GM12878 (cell line): ENCODE data around the gene SLMAP. TPM values are rescaled to one million over a fixed set of nuclear protein-coding genes. Genes with fewer than 3 reads are reported as not detected.

Experiments
- ATAC-seq: fragments of 200-7000 bp; cut with Tn5 transposase; 3 replicates; pipeline ENCODE4 v1.9.1; 2020; ENCODE audit warnings: mild to moderate bottlenecking, moderate library complexity
- BruUV-seq: library from RNA; stranded (reverse); fragments of 400-500 nt; replicated peaks from 2 replicates; lab custom pipeline; 2021; lab: Mats Ljungman, UMichigan
- CTCF ChIA-PET: fragments of 300-600 bp; sonication (Branson Sonifier 250); formaldehyde crosslinking; extraction: SDS; loops from one replicate; lab custom pipeline; 2021; ENCODE audit warnings: inconsistent platforms; lab: Yijun Ruan, JAX
- POLR2A ChIA-PET: fragments of 350-600 bp; formaldehyde crosslinking; extraction: SDS; loops from one replicate; lab custom pipeline; 2021; ENCODE audit warnings: inconsistent platforms; lab: Charles Lee
- RAD21 ChIA-PET: fragments of 300-600 bp; sonication (Branson Sonifier 250); formaldehyde crosslinking; loops from one replicate; lab custom pipeline; 2023; ENCODE audit warnings: antibody characterized with exemption; ENCODE audit not compliant: unreplicated experiment; lab: Charles Lee
- SMC1A ChIA-PET: fragments of 300-600 bp; sonication (Branson Sonifier 250); formaldehyde crosslinking; loops from one replicate; lab custom pipeline; 2023; ENCODE audit not compliant: unreplicated experiment, uncharacterized antibody; lab: Charles Lee
- DNase-seq: peaks from one replicate; pipeline ENCODE4 v3.0.0-alpha.2; 2011; ENCODE audit warnings: low read depth, low spot score
- FAIRE-seq: peaks from 3 replicates; lab custom pipeline; 2011; peaks lifted over from hg19 to GRCh38; lab: Jason Lieb, UNC
- H2AFZ ChIP-seq: 2 replicates; pipeline ENCODE4 v1.6.0; 2011; ENCODE audit warnings: low read depth, low read length, control low read depth; ENCODE audit not compliant: control insufficient read depth
- H3K27ac ChIP-seq: 2 replicates; pipeline ENCODE4 v1.5.1; 2011; ENCODE audit warnings: control low read depth; ENCODE audit not compliant: control insufficient read depth, insufficient read depth
- H3K27me3 ChIP-seq, 2 experiments: replicated peaks in 1 of 2; 2 replicates each; pipeline versions ENCODE4 v1.6.0 to v1.6.1; 2011; ENCODE audit warnings: low read length in 1 of 2; ENCODE audit not compliant: control insufficient read depth in 2 of 2, insufficient read depth in 2 of 2
- H3K36me3 ChIP-seq, 2 experiments: 2 replicates each; pipeline ENCODE4 v1.5.1; 2011; ENCODE audit warnings: low read length in 1 of 2; ENCODE audit not compliant: control insufficient read depth in 2 of 2, insufficient read depth in 2 of 2
- H3K4me1 ChIP-seq: 2 replicates; pipeline ENCODE4 v1.6.1; 2011; ENCODE audit warnings: mild to moderate bottlenecking, low read length, moderate library complexity, mixed read lengths; ENCODE audit not compliant: control insufficient read depth, insufficient read depth
- H3K4me2 ChIP-seq: 2 replicates; pipeline ENCODE4 v1.6.0; 2011; ENCODE audit warnings: control low read depth; ENCODE audit not compliant: control insufficient read depth, insufficient read depth
- H3K4me3 ChIP-seq: fragments of 200-600 bp; sonication (generic); 2 replicates; pipeline ENCODE4 v1.5.1; 2016
- H3K79me2 ChIP-seq: 2 replicates; pipeline ENCODE4 v1.6.0; 2011; ENCODE audit warnings: low read length; ENCODE audit not compliant: control insufficient read depth, insufficient read depth
- H3K9ac ChIP-seq: 2 replicates; pipeline ENCODE4 v1.8.0; 2011; ENCODE audit warnings: low read length, control low read depth, mixed read lengths; ENCODE audit not compliant: control insufficient read depth, insufficient read depth
- H3K9me3 ChIP-seq: replicated peaks from 3 replicates; pipeline ENCODE4 v1.5.1; 2011; ENCODE audit warnings: mild to moderate bottlenecking, low read length; ENCODE audit not compliant: control insufficient read depth, insufficient read depth
- H4K20me1 ChIP-seq: 2 replicates; pipeline ENCODE4 v1.6.0; 2011; ENCODE audit not compliant: control insufficient read depth, insufficient read depth
- BRCA1 ChIP-seq: IDR thresholded peaks from 2 replicates; pipeline ENCODE4 v1.6.1; 2011; ENCODE audit warnings: low read depth, low read length, improper control_type of control experiment
- CHD1 ChIP-seq: IDR thresholded peaks from 2 replicates; pipeline ENCODE4 v1.6.1; 2012; ENCODE audit warnings: low read depth, low read length, improper control_type of control experiment
- CREM ChIP-seq: IDR thresholded peaks from 2 replicates; pipeline ENCODE4 v1.6.1; 2014; ENCODE audit warnings: antibody characterized with exemption, low read depth
- EED ChIP-seq: sonication (generic); IDR thresholded peaks from 2 replicates; pipeline ENCODE4 v1.6.1; 2016; ENCODE audit warnings: antibody characterized with exemption, low read depth
- EP300 ChIP-seq, 2 experiments: fragments of 150-350 bp in 1 of 2; IDR thresholded peaks; 2 replicates each; pipeline ENCODE4 v1.6.1; 2011 to 2012; ENCODE audit warnings: low read depth in 2 of 2, low read length in 2 of 2, borderline replicate concordance in 1 of 2, improper control_type of control experiment in 1 of 2, inconsistent platforms in 1 of 2; ENCODE audit not compliant: control insufficient read depth in 1 of 2
- MXI1 ChIP-seq: fragments of 150-350 bp; IDR thresholded peaks from 2 replicates; pipeline ENCODE4 v1.6.1; 2011; ENCODE audit warnings: low read depth, mild to moderate bottlenecking, inconsistent platforms, low read length, improper control_type of control experiment
- NFXL1 ChIP-seq: fragments of 450-650 bp; IDR thresholded peaks from 2 replicates; pipeline ENCODE4 v1.6.1; 2017; ENCODE audit warnings: antibody characterized with exemption, mild to moderate bottlenecking, borderline replicate concordance
- NFYB ChIP-seq: IDR thresholded peaks from 2 replicates; pipeline ENCODE4 v1.6.1; 2011; ENCODE audit warnings: low read depth, mild to moderate bottlenecking, low read length, improper control_type of control experiment, moderate library complexity; ENCODE audit not compliant: insufficient read depth
- SREBF2 ChIP-seq: IDR thresholded peaks from 2 replicates; pipeline ENCODE4 v1.6.1; 2012; ENCODE audit warnings: mild to moderate bottlenecking, low read length
- ZNF207 ChIP-seq: fragments of 450-650 bp; IDR thresholded peaks from 2 replicates; pipeline ENCODE4 v1.6.1; 2014; ENCODE audit warnings: antibody characterized with exemption, mild to moderate bottlenecking, borderline replicate concordance
- ZSCAN29 ChIP-seq: fragments of 450-650 bp; IDR thresholded peaks from 2 replicates; pipeline ENCODE4 v1.6.1; 2017; ENCODE audit warnings: mild to moderate bottlenecking, moderate library complexity
- in situ Hi-C: fragments of 300-500 bp; cut with MboI; formaldehyde crosslinking; loops from 9 replicates; pipeline ENCODE4 v1.14.3; 2018; ENCODE audit warnings: mixed read lengths
- intact Hi-C: fragments of 100-400 bp; cut with micrococcal nuclease; formaldehyde crosslinking; loops from one replicate; pipeline ENCODE4 v1.14.2; 2022; ENCODE audit not compliant: unreplicated experiment
- polyA plus RNA-seq, 11 experiments: library from polyadenylated mRNA; depleted of rRNA in 4 of 11; unstranded in 6 of 11; stranded (reverse) in 5 of 11; fragments of >200 nt; fragmentation: Nextera tagmentation in 4 of 11; fragmentation: Illumina TruSeq in 1 of 11; extraction: Ambion mirVana in 4 of 11; extraction: Trizol in 1 of 11; gene quantifications; 1 replicate in 1 of 11; 2 replicates in 10 of 11; pipeline versions ENCODE4 v1.2.1 to v1.2.3, GENCODE V29; 2011 to 2016; ENCODE audit warnings: inconsistent platforms in 2 of 11, missing spikeins in 2 of 11, low read depth in 1 of 11
- total RNA-seq, 4 experiments: library from RNA; depleted of rRNA in 3 of 4; stranded (reverse); fragments of >200 nt in 3 of 4; fragmentation: Illumina TruSeq in 1 of 4; extraction: Trizol in 1 of 4; gene quantifications; 2 replicates each; pipeline versions ENCODE4 v1.2.1 to v1.2.3, GENCODE V29; 2013 to 2021
- TF ChIP-seq, protein P1 (sequence below): fragments of 150-350 bp; IDR thresholded peaks from 2 replicates; pipeline ENCODE4 v1.6.1; 2016; ENCODE audit warnings: low read depth, low read length
- TF ChIP-seq, protein P2 (sequence below): IDR thresholded peaks from 2 replicates; pipeline ENCODE4 v1.6.1; 2012; ENCODE audit warnings: low read depth, low read length, improper control_type of control experiment
- TF ChIP-seq, protein P3 (sequence below): IDR thresholded peaks from 2 replicates; pipeline ENCODE4 v1.6.1; 2012; ENCODE audit warnings: mild to moderate bottlenecking, low read depth, low read length

The SLMAP gene
- total and polyA plus RNA-seq, 10 of the 15 experiments (the other 5 are each of a cell fraction or from before 2014, with no cell fraction given): 8.3 to 43.8 (median 26.4) TPM

DNA sequence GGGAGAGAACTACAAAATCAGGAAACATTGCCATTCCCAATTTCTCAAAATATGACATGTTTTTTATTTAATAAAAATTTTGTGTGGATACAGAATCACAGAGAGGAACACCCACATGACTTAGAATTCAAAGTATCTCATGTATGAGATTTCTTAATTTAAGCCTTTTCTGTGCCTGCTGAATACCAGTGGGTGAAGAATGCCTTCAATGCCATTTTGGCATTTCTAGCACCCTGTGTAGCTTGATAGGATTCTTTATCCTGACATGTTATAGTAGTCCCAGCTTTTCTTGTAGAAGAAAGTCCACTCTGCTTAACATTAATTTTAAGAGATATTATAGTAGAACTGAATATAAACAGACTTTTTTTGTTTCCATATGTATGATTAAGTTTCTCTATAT lies 3.1 kb upstream of the SLMAP start:
- DNase-seq: no peak
- H3K9me3 ChIP-seq: no peaks in the 10 kb centered on the region
- CTCF ChIA-PET: interaction anchor here (0.6 kb wide), 1 partner anchor 157 kb away, joined by 3 read pairs; no protein-coding TSS in a partner anchor
- RAD21 ChIA-PET: no interaction called here
- no peak overlapping the region for H3K4me2 ChIP-seq
- H4K20me1 ChIP-seq: no peaks in the 10 kb centered on the region; the same call in 1 of the 2 replicates
- BruUV-seq: no TSS peak
- SMC1A ChIA-PET: interaction anchor here (0.9 to 1.7 kb wide), 3 partner anchors 8 to 15 kb away, joined by 3 to 6 read pairs (median 4); no protein-coding TSS in a partner anchor
- H3K36me3 ChIP-seq: peaks cover 0 to 2% of the 10 kb centered on the region in 2 experiments; a peak in 1 of 4 replicates
- H3K27ac ChIP-seq: no peak overlapping the region
- H3K27me3 ChIP-seq: no peaks in the 10 kb centered on the region
- in situ Hi-C loops: no loop called here
- peaks cover 19% of the 10 kb centered on the region for H3K79me2 ChIP-seq
- H3K9ac ChIP-seq: no peak overlapping the region
- intact Hi-C loops: no loop called here
- no peak for ATAC-seq
- POLR2A ChIA-PET: no interaction called here
- H3K4me3 ChIP-seq: no peak overlapping the region
- FAIRE-seq: no peak
- H2AFZ ChIP-seq: no peak overlapping the region
- TF ChIP-seq EED (no peak), NFXL1 (no peak), CREM (no peak), ZSCAN29 (no peak), SREBF2 (no peak), NFYB (no peak), ZNF207 (no peak), BRCA1 (no peak), MXI1 (no peak), EP300 (IDR thresholded peaks at IDR 0.05; ENCODE audit: borderline replicate concordance in 1 of 2, control insufficient read depth in 1 of 2, low read depth in 2 of 2, low read length in 2 of 2) (no peak), CHD1 (no peak)
- TF ChIP-seq, protein P1, sequence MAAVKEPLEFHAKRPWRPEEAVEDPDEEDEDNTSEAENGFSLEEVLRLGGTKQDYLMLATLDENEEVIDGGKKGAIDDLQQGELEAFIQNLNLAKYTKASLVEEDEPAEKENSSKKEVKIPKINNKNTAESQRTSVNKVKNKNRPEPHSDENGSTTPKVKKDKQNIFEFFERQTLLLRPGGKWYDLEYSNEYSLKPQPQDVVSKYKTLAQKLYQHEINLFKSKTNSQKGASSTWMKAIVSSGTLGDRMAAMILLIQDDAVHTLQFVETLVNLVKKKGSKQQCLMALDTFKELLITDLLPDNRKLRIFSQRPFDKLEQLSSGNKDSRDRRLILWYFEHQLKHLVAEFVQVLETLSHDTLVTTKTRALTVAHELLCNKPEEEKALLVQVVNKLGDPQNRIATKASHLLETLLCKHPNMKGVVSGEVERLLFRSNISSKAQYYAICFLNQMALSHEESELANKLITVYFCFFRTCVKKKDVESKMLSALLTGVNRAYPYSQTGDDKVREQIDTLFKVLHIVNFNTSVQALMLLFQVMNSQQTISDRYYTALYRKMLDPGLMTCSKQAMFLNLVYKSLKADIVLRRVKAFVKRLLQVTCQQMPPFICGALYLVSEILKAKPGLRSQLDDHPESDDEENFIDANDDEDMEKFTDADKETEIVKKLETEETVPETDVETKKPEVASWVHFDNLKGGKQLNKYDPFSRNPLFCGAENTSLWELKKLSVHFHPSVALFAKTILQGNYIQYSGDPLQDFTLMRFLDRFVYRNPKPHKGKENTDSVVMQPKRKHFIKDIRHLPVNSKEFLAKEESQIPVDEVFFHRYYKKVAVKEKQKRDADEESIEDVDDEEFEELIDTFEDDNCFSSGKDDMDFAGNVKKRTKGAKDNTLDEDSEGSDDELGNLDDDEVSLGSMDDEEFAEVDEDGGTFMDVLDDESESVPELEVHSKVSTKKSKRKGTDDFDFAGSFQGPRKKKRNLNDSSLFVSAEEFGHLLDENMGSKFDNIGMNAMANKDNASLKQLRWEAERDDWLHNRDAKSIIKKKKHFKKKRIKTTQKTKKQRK: no peak
- TF ChIP-seq, protein P2, sequence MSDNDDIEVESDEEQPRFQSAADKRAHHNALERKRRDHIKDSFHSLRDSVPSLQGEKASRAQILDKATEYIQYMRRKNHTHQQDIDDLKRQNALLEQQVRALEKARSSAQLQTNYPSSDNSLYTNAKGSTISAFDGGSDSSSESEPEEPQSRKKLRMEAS: no peak
- TF ChIP-seq, protein P3, sequence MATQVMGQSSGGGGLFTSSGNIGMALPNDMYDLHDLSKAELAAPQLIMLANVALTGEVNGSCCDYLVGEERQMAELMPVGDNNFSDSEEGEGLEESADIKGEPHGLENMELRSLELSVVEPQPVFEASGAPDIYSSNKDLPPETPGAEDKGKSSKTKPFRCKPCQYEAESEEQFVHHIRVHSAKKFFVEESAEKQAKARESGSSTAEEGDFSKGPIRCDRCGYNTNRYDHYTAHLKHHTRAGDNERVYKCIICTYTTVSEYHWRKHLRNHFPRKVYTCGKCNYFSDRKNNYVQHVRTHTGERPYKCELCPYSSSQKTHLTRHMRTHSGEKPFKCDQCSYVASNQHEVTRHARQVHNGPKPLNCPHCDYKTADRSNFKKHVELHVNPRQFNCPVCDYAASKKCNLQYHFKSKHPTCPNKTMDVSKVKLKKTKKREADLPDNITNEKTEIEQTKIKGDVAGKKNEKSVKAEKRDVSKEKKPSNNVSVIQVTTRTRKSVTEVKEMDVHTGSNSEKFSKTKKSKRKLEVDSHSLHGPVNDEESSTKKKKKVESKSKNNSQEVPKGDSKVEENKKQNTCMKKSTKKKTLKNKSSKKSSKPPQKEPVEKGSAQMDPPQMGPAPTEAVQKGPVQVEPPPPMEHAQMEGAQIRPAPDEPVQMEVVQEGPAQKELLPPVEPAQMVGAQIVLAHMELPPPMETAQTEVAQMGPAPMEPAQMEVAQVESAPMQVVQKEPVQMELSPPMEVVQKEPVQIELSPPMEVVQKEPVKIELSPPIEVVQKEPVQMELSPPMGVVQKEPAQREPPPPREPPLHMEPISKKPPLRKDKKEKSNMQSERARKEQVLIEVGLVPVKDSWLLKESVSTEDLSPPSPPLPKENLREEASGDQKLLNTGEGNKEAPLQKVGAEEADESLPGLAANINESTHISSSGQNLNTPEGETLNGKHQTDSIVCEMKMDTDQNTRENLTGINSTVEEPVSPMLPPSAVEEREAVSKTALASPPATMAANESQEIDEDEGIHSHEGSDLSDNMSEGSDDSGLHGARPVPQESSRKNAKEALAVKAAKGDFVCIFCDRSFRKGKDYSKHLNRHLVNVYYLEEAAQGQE: no peak
- H3K4me1 ChIP-seq: peaks cover 6% of the 10 kb centered on the region; the same call in 1 of the 2 replicates
